ENCODE measurements around the gene DEF6.

DNA sequence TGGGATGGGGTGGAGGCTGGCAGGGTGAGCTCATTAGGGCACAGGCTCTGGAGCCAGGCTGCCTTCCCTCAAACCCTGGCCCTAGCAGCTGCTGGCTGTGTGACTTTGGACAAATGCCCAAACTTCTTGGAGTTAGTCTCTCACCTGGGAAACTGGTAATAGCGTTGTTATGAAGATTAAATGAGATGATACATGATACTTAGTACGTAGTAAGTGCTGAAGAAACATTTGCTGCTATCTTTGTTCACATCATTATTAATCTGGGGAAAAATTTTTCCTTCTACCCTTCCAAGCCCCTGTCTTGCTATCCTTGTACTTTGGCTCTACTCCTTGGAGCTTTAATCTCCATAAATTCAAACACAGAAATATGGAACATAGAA lies 22.4 kb downstream of the DEF6 start:
- TF ChIP-seq EZH2 (IDR thresholded peaks at IDR 0.05; ENCODE audit: low read length, unreplicated experiment): no peak
- TF ChIP-seq, protein P1, sequence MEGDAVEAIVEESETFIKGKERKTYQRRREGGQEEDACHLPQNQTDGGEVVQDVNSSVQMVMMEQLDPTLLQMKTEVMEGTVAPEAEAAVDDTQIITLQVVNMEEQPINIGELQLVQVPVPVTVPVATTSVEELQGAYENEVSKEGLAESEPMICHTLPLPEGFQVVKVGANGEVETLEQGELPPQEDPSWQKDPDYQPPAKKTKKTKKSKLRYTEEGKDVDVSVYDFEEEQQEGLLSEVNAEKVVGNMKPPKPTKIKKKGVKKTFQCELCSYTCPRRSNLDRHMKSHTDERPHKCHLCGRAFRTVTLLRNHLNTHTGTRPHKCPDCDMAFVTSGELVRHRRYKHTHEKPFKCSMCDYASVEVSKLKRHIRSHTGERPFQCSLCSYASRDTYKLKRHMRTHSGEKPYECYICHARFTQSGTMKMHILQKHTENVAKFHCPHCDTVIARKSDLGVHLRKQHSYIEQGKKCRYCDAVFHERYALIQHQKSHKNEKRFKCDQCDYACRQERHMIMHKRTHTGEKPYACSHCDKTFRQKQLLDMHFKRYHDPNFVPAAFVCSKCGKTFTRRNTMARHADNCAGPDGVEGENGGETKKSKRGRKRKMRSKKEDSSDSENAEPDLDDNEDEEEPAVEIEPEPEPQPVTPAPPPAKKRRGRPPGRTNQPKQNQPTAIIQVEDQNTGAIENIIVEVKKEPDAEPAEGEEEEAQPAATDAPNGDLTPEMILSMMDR (conservative IDR thresholded peaks at IDR 0.05; ENCODE audit: low read depth, low read length): no peak
- TF ChIP-seq EZH2phosphoT487 (IDR thresholded peaks at IDR 0.05; ENCODE audit: borderline replicate concordance, low read length): no peak

Data from PC-3 (cell line).